GM04503 (cell line): ENCODE data around the gene ADGRB3.
"Not testable (repeated sequence)": the region's sequence is repeated elsewhere in the genome, so short reads cannot be mapped to it uniquely, and the experiment has no call there.

Source experiments
- DNase-seq: peaks from one replicate; pipeline ENCODE4 v3.0.0-alpha.2; 2012; ENCODE audit warnings: low read depth

The ADGRB3 gene

DNA sequence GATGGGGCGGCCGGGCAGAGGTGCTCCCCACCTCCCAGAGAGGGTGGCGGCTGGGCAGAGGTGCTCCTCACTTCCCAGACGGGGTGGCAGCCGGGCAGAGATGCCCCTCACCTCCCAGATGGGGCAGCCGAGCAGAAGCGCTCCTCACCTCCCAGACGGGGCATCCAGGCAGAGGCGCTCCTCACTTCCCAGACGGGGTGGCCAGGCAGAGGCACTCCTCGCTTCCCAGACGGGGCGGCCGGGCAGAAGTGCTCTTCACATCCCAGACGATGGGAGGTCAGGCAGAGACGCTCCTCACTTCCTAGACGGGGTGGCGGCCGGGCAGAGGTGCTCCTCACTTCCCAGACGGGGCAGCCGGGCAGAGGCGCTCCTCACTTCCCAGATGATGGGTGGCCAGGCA, 798.0 kb downstream of the ADGRB3 start:
- not testable (repeated sequence) for DNase-seq

DNA sequence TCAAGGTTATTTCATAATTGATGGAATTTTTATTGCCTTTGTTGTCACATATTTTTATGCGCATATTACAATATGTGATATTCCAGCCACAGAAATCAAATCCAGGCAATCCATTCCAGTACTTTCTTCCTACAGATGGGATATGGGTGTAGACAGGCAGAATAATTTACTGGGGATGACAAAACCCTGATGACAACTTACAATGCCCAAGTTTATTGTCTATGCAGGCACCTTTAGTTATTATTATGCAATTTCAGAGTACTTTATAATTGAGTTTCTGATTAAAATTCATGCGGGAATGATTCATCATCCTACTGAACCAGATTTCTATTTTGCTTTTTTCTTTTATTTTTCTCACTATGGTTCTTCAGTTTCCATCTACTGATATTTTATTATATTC, 803.0 kb downstream of the ADGRB3 start:
- no peak for DNase-seq
